Mononuclear cell (primary cell): Measurements from ENCODE around the gene GTPBP3. TPM values are rescaled to one million over a fixed set of nuclear protein-coding genes. Genes with fewer than 3 reads are reported as not detected.

Experiments used
- H3K27me3 ChIP-seq: 2 replicates; pipeline ENCODE4 v1.6.0; 2011; ENCODE audit warnings: low read length, control low read depth; ENCODE audit not compliant: insufficient read depth
- H3K4me1 ChIP-seq: 2 replicates; pipeline ENCODE4 v1.5.1; 2011; ENCODE audit warnings: mild to moderate bottlenecking, low read length, control low read depth; ENCODE audit not compliant: insufficient read depth
- H3K4me3 ChIP-seq: 2 replicates; pipeline ENCODE4 v1.5.1; 2011; ENCODE audit warnings: mild to moderate bottlenecking, low read length, moderate library complexity
- H3K9me3 ChIP-seq: 2 replicates; pipeline ENCODE4 v1.5.1; 2011; ENCODE audit warnings: low read depth, mild to moderate bottlenecking, control low read depth, low read length
- total RNA-seq: library from RNA; depleted of rRNA; stranded (reverse); fragments of >200 nt; gene quantifications from one replicate; pipeline ENCODE4 v1.2.3, GENCODE V29; 2012

Gene GTPBP3
- total RNA-seq, 1 donor, result 11.3 TPM

- H3K9me3 ChIP-seq, result no peaks in the 10 kb centered on the region
- peaks cover 25% of the 10 kb centered on the region for H3K4me1 ChIP-seq
- H3K27me3 ChIP-seq, result peaks cover 14% of the 10 kb centered on the region
- no peak overlapping the region for H3K4me3 ChIP-seq
Observed at GRCh38 chr19:17329366-17330261, 7.7 kb upstream of the GTPBP3 start.

- Histone ChIP-seq H3K4me1 (peaks cover 34% of the 10 kb centered on the region), H3K9me3 (no peaks in the 10 kb centered on the region), H3K27me3 (peaks cover 14% of the 10 kb centered on the region), H3K4me3 (no peak overlapping the region)
Observed at GRCh38 chr19:17330262-17331044, 6.9 kb upstream of the GTPBP3 start.

GRCh38 chr19:17331045-17331558 lies 6.3 kb upstream of the GTPBP3 start:
- H3K9me3 ChIP-seq, result no peaks in the 10 kb centered on the region
- H3K27me3 ChIP-seq, result peaks cover 14% of the 10 kb centered on the region
- no peak overlapping the region for H3K4me3 ChIP-seq
- peaks cover 40% of the 10 kb centered on the region for H3K4me1 ChIP-seq

GRCh38 chr19:17332360-17332676 lies 5.0 kb upstream of the GTPBP3 start:
- peaks cover 14% of the 10 kb centered on the region for H3K27me3 ChIP-seq
- H3K4me3 ChIP-seq, result no peak overlapping the region
- H3K4me1 ChIP-seq, result peaks cover 49% of the 10 kb centered on the region
- H3K9me3 ChIP-seq, result no peaks in the 10 kb centered on the region

- Histone ChIP-seq H3K9me3 (no peaks in the 10 kb centered on the region), H3K4me3 (no peak overlapping the region), H3K27me3 (peaks cover 14% of the 10 kb centered on the region), H3K4me1 (peaks cover 54% of the 10 kb centered on the region)
Observed at GRCh38 chr19:17332677-17333581, 4.4 kb upstream of the GTPBP3 start.

- peaks cover 61% of the 10 kb centered on the region for H3K4me1 ChIP-seq
- H3K27me3 ChIP-seq, result peaks cover 14% of the 10 kb centered on the region
- H3K9me3 ChIP-seq, result no peaks in the 10 kb centered on the region
- H3K4me3 ChIP-seq, result peak overlapping the region; percentile 64
Observed at GRCh38 chr19:17333611-17334413, 3.5 kb upstream of the GTPBP3 start.

- H3K27me3 ChIP-seq, result peaks cover 6% of the 10 kb centered on the region
- H3K4me3 ChIP-seq, result peak within 1 kb of the TSS; percentile 64
- H3K9me3 ChIP-seq, result no peaks in the 10 kb centered on the region
- H3K4me1 ChIP-seq, result peaks cover 52% of the 10 kb centered on the region
Observed at GRCh38 chr19:17334414-17335409, 2.6 kb upstream of the GTPBP3 start, which contains the start of gene ANO8. Gene ANO8, minus strand, starts transcription at chr19:17334855. Its CDS starts 185 bp downstream, at chr19:17334670.

GRCh38 chr19:17335575-17335974 lies 1.8 kb upstream of the GTPBP3 start:
- Histone ChIP-seq H3K4me1 (peaks cover 51% of the 10 kb centered on the region), H3K9me3 (no peaks in the 10 kb centered on the region), H3K4me3 (no peak overlapping the region), H3K27me3 (no peaks in the 10 kb centered on the region)

GRCh38 chr19:17337675-17338432 lies 501 bp downstream of the GTPBP3 start:
- H3K4me3 ChIP-seq, result peak overlapping the region; percentile 81
- H3K4me1 ChIP-seq, result peaks cover 51% of the 10 kb centered on the region
- H3K27me3 ChIP-seq, result no peaks in the 10 kb centered on the region
- H3K9me3 ChIP-seq, result no peaks in the 10 kb centered on the region

- Histone ChIP-seq H3K27me3 (no peaks in the 10 kb centered on the region), H3K9me3 (no peaks in the 10 kb centered on the region), H3K4me3 (no peak overlapping the region), H3K4me1 (peaks cover 45% of the 10 kb centered on the region)
Observed at GRCh38 chr19:17338433-17339078, 1.2 kb downstream of the GTPBP3 start.

- H3K4me3 ChIP-seq, result no peak overlapping the region
- no peaks in the 10 kb centered on the region for H3K9me3 ChIP-seq
- peaks cover 39% of the 10 kb centered on the region for H3K4me1 ChIP-seq
- H3K27me3 ChIP-seq, result no peaks in the 10 kb centered on the region
Observed at GRCh38 chr19:17339088-17339741, 1.9 kb downstream of the GTPBP3 start.
